GM21786 (cell line): Measurements from ENCODE around the gene HOXB9.

Experiments used
- ATAC-seq: cut with Tn5 transposase; IDR thresholded peaks from one replicate; pipeline ENCODE4 v1.9.1; 2021; ENCODE audit not compliant: unreplicated experiment

HOXB9 gene

GRCh38 chr17:48624544-48625494, 1.3 kb downstream of the HOXB9 start:
- no peak for ATAC-seq

- no peak for ATAC-seq
Measured at GRCh38 chr17:48624118-48624517, 2.0 kb downstream of the HOXB9 start.

- no peak for ATAC-seq
Measured at GRCh38 chr17:48623583-48623982, 2.6 kb downstream of the HOXB9 start.

GRCh38 chr17:48622857-48623256, 3.3 kb downstream of the HOXB9 start:
- no peak for ATAC-seq

GRCh38 chr17:48621410-48622392, 4.5 kb downstream of the HOXB9 start:
- ATAC-seq = no peak

- no peak for ATAC-seq
Measured at GRCh38 chr17:48620461-48621139, 5.6 kb downstream of the HOXB9 start.

GRCh38 chr17:48619826-48620449, 6.2 kb downstream of the HOXB9 start:
- no peak for ATAC-seq

- ATAC-seq = no peak
Measured at GRCh38 chr17:48618256-48618896, 7.8 kb downstream of the HOXB9 start.

- ATAC-seq = no peak
Measured at GRCh38 chr17:48617471-48618255, 8.5 kb downstream of the HOXB9 start.

- ATAC-seq = no peak
Measured at GRCh38 chr17:48616717-48617470, 9.3 kb downstream of the HOXB9 start.

- no peak for ATAC-seq
Measured at GRCh38 chr17:48615963-48616716, 10.0 kb downstream of the HOXB9 start.

GRCh38 chr17:48615047-48615962, 10.9 kb downstream of the HOXB9 start, which contains the start of gene HOXB8:
Gene HOXB8, minus strand, starts transcription at chr17:48615292. Its CDS starts 588 bp downstream, at chr17:48614704.
- ATAC-seq = no peak

GRCh38 chr17:48613862-48614694, 12.1 kb downstream of the HOXB9 start:
- no peak for ATAC-seq

GRCh38 chr17:48612854-48613691, 13.1 kb downstream of the HOXB9 start:
- ATAC-seq = no peak

- ATAC-seq = no peak
Measured at GRCh38 chr17:48612456-48612853, 13.7 kb downstream of the HOXB9 start.
